Peyer's patch (tissue), 4 donors: ENCODE measurements around the gene EHD4.

Experiments
- CTCF ChIP-seq, 6 experiments: fragments of 450-650 bp in 4 of 6; fragments of 200-600 bp in 2 of 6; sonication (generic) in 1 of 6; IDR thresholded peaks; one replicate each; pipeline ENCODE4 v1.5.1; 2017 to 2019; ENCODE audit warnings: antibody characterized with exemption in 6 of 6, mild to moderate bottlenecking in 3 of 6, moderate library complexity in 1 of 6
- POLR2A ChIP-seq, 2 donors: fragments of 450-650 bp; IDR thresholded peaks; one replicate each; pipeline ENCODE4 v1.5.1; 2017; ENCODE audit warnings: antibody characterized with exemption in 2 of 2, mild to moderate bottlenecking in 2 of 2, moderate library complexity in 2 of 2

GRCh38 chr15:41877631-41878354, 94.6 kb downstream of the EHD4 start:
- TF ChIP-seq CTCF (IDR thresholded peaks at IDR 0.05) (no peak), POLR2A (IDR thresholded peaks at IDR 0.05) (no peak)
